ENCODE measurements around the gene CMA1. TPM values are rescaled to one million over a fixed set of nuclear protein-coding genes. Genes with fewer than 3 reads are reported as not detected.

Gene CMA1
- polyA plus RNA-seq, 10 donors = 0.14 to 0.34 TPM; not detected in 8

DNA sequence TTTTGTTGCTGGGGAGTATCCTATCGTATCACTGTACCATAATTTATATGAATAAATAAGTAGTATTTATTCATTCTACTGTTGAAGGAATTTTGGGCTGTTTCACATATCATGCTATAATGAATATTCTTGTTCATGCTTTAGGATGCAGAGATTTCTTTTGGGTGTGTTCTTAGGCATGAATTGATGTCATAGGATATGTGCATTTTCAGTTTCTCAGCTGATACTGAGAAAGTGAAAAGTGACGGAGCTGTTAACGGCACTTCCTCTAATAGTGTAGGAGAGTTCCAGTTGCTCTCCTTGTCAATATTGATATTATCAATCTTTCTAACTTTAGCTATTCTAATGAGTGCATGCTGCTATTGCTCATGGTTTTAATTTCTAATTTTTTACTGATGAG lies 42.3 kb downstream of the CMA1 start:
- DNase-seq = no peak

DNA sequence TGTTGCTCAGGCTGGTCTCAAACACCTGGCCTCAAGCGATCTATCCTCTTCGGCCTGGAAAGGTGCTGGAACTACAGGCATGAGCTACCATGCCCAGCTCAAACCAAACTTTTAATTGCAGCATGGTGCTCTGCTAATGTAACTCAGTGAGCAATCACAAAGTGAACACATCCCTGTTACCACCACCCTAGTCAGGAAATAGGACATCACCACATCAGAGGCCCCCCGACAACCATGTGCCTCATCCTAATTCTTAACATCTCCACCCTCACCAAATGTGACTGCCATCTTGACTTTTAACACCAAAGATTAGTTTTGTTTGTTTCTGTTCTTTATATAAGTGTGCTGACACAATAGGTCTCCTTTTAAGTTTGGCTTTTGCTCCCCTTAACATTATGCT lies 42.7 kb downstream of the CMA1 start:
- DNase-seq = no peak

DNA sequence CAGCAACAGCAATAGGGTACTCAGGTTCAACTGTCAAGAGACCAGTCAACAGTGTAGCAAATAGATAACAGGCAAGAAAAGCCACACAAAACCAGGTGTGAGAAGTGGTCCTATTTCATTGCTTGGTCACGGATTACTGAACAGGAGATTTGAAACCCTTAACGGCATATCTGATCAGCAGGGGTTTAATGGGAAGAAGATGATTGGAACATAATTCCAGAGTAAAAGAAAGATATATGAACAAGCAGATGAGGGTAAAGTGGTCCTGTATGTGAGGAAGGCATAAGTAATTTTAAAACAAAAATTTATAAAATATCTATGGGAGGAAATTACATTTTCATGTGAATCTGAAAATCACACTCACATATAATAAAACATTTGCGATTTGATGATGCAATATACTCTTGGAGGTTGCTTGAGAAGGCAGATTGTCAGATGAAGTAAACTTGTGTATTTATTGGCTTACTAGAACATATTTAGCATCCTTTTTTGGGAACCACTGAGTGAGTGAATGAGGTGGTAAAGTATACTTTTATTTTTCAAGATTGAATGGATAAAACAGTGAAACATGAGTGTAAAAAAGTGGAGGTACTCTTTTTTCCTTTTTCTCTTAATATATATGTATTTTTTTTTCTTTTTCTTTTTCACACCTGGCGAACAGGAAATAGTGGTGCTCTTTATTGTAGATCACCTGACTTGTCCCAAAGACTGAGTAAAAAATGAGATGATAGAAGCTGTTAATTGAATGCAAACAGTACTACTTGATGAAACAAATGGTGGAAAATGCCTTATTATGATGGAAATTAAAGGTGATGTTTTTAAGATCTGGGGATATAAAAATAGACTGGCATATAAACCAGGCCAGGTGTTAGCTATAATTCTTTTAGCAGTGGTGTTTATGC lies 43.9 kb downstream of the CMA1 start:
- no peak for DNase-seq

DNA sequence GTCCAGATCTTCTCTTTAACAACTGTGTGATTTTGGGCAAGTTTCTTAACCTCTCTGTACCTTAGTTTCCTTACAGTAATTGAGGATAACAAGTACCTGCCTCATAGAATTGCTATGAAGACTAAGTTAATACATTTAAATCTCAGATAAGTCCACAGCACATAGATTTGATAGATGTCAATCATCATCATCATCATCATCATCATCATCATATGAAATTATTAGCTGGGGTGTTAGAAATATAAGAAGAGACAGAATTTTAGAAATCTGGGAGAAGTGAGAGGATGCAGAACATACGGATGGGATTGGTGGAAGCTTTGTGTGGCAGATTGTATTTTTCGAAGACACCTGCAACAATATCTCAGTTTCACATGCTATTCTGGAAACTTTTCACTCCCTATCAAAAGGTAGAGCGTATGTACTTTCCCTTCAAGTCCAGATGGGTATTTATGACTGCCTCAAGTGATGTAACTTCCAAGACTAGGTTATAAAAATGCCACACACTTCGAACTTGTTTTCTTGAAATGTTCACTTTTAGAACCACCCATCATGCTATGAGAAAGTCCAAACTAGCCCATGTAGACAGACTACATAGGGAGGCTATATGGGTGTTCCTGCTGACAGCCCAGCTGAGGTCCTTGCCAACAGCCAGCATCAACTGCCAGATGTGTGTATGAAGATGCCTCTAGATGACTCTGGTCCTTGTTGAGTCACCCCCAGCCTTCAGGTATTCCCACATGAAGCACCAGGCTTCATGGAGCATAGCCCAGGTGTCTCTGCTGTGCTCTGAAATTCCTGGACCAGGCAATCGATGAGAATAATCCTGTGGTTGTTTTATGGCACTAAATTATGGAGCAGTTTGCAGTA lies 44.8 kb downstream of the CMA1 start:
- no peak for DNase-seq

DNA sequence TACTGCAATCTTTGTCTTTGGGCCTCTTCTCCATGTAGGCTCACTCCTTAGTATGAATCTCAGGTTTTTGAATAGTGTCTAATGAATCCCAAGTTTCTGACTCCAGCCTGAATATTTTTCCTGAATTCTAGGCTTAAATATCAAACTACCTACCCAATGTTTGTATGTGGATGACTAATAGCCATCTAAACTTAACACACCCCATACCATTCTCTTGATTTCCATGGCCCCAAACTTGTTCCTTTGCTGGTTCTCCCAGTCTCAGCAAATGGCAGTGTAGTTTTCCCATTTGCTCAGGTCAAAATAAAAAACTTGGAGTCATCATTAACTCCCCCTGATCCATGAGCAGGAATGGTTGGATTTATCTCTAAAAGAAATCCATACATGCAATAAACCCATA lies 46.7 kb downstream of the CMA1 start:
- DNase-seq = no peak

DNA sequence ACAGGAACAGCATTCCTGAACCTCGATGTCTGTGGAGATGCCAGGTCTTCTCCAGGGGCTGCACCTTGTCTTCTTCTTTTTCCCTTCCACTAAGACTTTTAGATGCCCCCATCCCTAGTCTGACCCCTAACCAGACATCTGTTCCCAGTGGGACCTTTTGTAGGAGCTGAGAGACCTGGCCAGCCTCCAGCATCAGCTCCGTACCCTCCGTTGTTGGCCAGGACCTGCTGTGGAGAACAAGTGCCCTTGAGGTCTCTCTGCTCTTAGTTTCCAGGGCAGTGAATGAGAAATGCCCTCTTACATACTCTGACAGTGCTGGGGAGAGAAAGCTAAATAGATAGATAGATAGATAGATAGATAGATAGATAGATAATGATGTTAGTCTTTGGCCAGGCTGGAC lies 48.7 kb downstream of the CMA1 start:
- no peak for DNase-seq

DNA sequence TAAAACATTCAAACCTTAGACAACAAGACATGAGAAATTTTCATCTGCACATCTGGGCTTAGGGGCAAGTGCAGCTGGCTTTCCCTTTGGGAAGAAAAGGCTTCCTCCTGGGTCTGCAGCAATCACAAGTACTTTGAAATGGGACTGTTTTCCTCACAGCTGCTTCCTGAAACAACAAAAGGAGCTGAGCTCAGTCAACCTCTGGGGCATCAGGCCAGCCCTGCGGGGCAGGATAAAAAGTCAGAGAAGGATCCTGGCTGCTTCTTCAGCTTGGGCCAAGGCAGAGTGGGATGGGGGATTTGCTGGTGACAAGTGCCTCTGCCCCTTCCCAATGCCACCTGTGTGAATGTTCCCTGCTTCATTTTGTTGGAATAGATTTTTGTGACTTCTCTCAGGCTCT lies 49.3 kb downstream of the CMA1 start:
- peak in 1 of 3 donors; percentile 21 for DNase-seq

DNA sequence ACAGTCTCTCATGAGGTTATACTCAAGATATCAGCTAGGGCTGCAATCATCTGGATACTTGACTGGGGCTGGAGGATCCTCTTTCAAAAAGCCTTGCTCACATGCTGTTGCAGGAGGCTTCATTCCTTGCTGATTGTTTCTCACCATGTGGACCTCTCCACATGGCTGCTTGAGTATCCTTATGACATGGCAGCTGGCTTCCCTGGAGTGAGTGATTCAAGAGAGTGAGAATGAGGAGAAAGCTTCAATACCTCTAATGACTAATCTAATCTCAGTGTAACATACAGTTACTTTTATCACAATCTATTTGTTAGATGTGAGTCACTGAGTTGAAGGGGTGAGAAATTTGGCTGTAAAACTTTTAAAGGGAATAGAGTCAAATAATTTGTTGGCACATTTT lies 51.1 kb downstream of the CMA1 start:
- no peak for DNase-seq

Other genes with a start within 250 kb of the CMA1 start
- 1 to 10 TPM in 7 of 10 donors, under 1 TPM in 3; 0.82 to 3.9 (median 1.3) TPM for gene TGM1, start 245.1 kb downstream of the CMA1 start, polyA plus RNA-seq (ENCODE audit: insufficient read length in 10 of 10)
- gene RABGGTA, start 236.7 kb downstream of the CMA1 start, polyA plus RNA-seq (ENCODE audit: insufficient read length in 10 of 10) = 10 to 100 TPM in 9 of 10 donors, 1 to 10 TPM in 1; 10.0 to 20.1 (median 13.3) TPM
- gene DHRS1, start 208.5 kb downstream of the CMA1 start, polyA plus RNA-seq (ENCODE audit: insufficient read length in 10 of 10) = 10 to 100 TPM; 10.9 to 21.2 (median 17.0) TPM
- 10 to 100 TPM; 18.6 to 24.6 (median 20.0) TPM for gene NOP9, start 208.4 kb downstream of the CMA1 start, polyA plus RNA-seq (ENCODE audit: insufficient read length in 10 of 10)
- gene CIDEB, start 200.3 kb downstream of the CMA1 start, polyA plus RNA-seq (ENCODE audit: insufficient read length in 10 of 10) = 10 to 100 TPM in 7 of 10 donors, 1 to 10 TPM in 3; 8.3 to 15.5 (median 12.0) TPM
- gene LTB4R2, start 198.1 kb downstream of the CMA1 start, polyA plus RNA-seq (ENCODE audit: insufficient read length in 10 of 10) = 1 to 10 TPM; 1.4 to 3.4 (median 2.7) TPM
- gene LTB4R, start 196.8 kb downstream of the CMA1 start, polyA plus RNA-seq (ENCODE audit: insufficient read length in 10 of 10) = 1 to 10 TPM; 2.2 to 6.7 (median 3.6) TPM
- gene ADCY4, start 173.2 kb downstream of the CMA1 start, polyA plus RNA-seq (ENCODE audit: insufficient read length in 10 of 10) = 10 to 100 TPM in 6 of 10 donors, 1 to 10 TPM in 4; 8.5 to 23.7 (median 14.3) TPM
- gene RIPK3, start 168.3 kb downstream of the CMA1 start, polyA plus RNA-seq (ENCODE audit: insufficient read length in 10 of 10) = 1 to 10 TPM in 8 of 10 donors, under 1 TPM in 2; 0.78 to 2.3 (median 1.8) TPM
- 10 to 100 TPM; 34.0 to 69.3 (median 44.5) TPM for gene NFATC4, start 140.1 kb downstream of the CMA1 start, polyA plus RNA-seq (ENCODE audit: insufficient read length in 10 of 10)
- 10 to 100 TPM; 23.9 to 40.6 (median 29.1) TPM for gene NYNRIN, start 109.3 kb downstream of the CMA1 start, polyA plus RNA-seq (ENCODE audit: insufficient read length in 10 of 10)
- 1 to 10 TPM; 1.4 to 3.4 (median 2.0) TPM for gene CBLN3, start 78.6 kb downstream of the CMA1 start, polyA plus RNA-seq (ENCODE audit: insufficient read length in 10 of 10)
- gene KHNYN, start 78.3 kb downstream of the CMA1 start, polyA plus RNA-seq (ENCODE audit: insufficient read length in 10 of 10) = 10 to 100 TPM; 29.0 to 41.0 (median 34.7) TPM
- 10 to 100 TPM; 36.4 to 55.6 (median 47.6) TPM for gene SDR39U1, start 65.5 kb downstream of the CMA1 start, polyA plus RNA-seq (ENCODE audit: insufficient read length in 10 of 10)
- 1 to 10 TPM in 7 of 10 donors, under 1 TPM in 3; 0.73 to 3.1 (median 1.5) TPM for gene CTSG, start 68.0 kb upstream of the CMA1 start, polyA plus RNA-seq (ENCODE audit: insufficient read length in 10 of 10)
- under 1 TPM in 4 of 10 donors, not detected in 6; 0.19 to 0.99 (median 0.56) TPM for gene GZMH, start 101.4 kb upstream of the CMA1 start, polyA plus RNA-seq (ENCODE audit: insufficient read length in 10 of 10)
- gene GZMB, start 125.9 kb upstream of the CMA1 start, polyA plus RNA-seq (ENCODE audit: insufficient read length in 10 of 10) = under 1 TPM in 8 of 10 donors, not detected in 2; 0.24 to 0.85 (median 0.36) TPM